ENCODE measurements around the gene ZNF768.

The ZNF768 gene

DNA sequence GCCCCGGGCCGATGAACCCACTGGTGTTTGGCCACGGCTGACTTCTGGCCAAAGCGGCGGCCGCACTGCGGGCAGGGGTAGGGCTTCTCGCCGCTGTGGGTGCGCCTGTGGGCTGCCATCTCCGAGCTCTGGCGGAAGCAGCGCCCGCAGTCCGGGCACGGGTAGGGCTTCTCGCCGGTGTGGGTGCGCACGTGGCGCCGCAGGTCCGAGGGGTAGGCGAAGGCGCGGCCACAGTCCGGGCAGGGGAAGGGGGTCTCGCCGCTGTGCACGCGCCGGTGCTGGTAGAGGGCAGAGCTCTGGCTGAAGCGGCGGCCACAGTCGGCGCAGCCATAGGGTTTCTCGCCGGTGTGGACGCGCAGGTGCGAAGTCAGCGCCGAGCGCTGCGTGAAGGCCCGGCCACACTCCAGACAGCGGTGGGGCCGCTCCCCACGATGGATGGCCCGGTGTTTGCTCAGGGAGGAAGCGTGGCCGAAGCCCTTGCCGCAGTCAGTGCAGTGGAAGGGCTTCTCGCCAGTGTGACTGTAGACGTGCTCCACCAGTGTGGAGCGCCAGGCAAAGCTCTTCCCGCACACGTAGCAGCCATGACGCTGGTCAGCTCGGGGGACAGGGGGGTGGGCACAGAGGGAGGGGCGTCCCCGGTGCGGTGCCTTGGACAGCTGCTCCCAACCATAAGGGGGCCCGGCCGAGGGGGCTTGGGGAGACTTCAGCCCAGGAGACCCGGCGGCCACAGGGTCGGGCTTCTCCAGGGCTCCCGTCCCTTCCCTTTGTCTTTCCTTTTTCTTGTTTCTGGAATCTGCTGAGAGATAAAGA is 29.2 kb upstream of the ZNF768 start:
- no peak overlapping the region for H3K4me3 ChIP-seq (ENCODE audit: low read depth, low read length)
- TF ChIP-seq, protein P1, sequence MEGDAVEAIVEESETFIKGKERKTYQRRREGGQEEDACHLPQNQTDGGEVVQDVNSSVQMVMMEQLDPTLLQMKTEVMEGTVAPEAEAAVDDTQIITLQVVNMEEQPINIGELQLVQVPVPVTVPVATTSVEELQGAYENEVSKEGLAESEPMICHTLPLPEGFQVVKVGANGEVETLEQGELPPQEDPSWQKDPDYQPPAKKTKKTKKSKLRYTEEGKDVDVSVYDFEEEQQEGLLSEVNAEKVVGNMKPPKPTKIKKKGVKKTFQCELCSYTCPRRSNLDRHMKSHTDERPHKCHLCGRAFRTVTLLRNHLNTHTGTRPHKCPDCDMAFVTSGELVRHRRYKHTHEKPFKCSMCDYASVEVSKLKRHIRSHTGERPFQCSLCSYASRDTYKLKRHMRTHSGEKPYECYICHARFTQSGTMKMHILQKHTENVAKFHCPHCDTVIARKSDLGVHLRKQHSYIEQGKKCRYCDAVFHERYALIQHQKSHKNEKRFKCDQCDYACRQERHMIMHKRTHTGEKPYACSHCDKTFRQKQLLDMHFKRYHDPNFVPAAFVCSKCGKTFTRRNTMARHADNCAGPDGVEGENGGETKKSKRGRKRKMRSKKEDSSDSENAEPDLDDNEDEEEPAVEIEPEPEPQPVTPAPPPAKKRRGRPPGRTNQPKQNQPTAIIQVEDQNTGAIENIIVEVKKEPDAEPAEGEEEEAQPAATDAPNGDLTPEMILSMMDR (IDR thresholded peaks at IDR 0.05; ENCODE audit: low read depth, low read length), result no peak

DNA sequence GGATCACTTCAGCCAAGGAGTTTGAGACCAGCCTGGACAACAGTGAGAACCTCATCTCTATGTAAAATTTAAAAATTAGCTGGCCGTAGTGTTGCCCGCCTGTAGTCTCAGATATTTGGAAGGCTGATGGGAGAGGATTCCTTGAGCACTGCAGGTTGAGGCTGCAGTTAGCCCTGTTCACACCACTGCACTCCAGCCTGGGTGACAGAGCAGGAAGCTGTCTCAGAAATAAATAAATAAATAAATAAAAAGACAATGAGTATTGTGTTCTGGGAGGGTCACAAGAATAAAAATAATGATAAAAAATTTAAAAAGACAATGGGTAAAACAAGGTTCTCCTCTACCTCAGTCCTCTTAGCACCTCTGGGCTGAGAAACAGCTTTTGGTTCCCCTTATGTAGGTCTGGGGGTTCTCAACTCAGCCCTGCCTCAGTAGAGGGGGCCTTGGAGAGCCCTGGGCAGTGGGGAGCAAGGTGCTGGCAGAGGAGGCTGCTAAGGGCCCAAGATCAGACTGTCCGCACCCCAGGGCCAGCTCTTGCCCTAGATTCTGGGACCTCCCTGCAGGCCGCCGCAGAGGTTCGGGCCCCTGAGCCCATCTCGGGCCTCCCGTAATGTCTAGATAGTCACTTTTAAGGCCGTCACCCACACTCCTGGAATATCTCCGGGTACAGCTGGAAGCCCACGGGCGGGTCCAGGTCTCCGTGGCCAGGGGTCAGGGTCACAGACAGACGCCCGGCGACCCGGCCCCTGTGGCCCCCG is 28.4 kb upstream of the ZNF768 start:
- no peak overlapping the region for H3K4me3 ChIP-seq (ENCODE audit: low read depth, low read length)
- TF ChIP-seq, protein P1 (IDR thresholded peaks at IDR 0.05; ENCODE audit: low read depth, low read length), result no peak

DNA sequence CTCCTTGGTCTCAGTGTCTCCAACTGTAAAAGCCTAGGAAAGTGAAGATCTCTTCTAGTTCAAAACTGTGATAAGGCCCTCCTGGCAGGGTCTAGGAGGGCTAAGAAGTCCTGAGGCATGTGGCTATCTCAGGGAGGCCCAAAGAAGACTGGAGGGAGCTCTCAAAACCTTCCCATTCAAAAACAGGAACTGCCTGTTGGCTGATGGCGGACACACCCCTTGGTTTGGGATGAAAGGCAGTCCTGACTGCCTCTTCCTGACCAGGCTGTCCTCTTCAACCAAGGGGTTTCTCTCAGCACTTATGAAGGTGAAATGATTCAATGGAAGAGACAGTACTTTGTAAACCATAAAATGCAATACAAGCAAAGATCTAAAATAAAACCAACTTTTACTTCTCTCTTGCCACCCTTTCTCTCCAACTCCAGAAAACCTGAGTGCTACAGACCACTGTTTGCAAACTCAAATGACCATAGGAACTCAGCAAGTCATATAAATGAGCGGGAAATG is 27.1 kb upstream of the ZNF768 start:
- no peak overlapping the region for H3K4me3 ChIP-seq (ENCODE audit: low read depth, low read length)
- TF ChIP-seq, protein P1 (IDR thresholded peaks at IDR 0.05; ENCODE audit: low read depth, low read length), result no peak

DNA sequence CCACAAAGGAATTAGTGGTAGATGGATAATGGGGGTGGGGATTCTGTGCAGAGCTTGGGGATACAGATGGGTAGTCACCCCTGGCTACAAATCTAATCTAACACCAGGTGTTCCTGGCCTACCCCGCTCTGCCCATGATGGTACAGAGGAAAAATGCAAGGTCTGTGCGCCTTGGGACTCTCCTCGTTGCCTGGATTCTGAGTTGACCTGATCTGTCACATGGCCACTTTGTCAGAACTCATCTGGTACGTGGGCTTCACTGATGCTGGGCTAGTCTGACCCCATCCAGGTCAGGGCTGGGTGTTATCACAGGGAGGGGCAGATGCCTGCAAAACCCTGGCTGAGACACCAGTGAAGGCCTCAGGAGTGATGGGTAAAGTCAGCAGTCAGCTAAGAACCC is 26.6 kb upstream of the ZNF768 start:
- H3K4me3 ChIP-seq (ENCODE audit: low read depth, low read length), result no peak overlapping the region
- TF ChIP-seq, protein P1 (IDR thresholded peaks at IDR 0.05; ENCODE audit: low read depth, low read length), result no peak

DNA sequence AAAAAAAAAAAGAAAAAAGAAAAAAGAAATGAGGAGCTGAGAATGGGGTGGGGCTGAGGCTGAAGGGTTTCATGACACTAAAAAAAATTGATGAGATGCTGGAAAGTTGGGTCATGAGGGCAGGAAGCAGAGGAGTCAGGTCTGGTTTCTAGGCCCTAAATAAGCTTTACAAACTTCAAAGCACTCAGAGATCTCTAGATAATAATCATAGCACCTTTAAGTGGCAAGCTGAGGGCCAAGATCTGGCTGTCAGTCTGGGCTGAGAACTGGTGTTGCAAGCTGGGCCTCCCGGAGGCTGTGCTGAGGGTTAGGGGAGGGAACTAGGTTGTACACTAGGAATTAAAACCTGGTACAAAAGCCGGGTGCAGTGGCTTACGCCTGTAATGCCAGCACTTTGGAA is 25.4 kb upstream of the ZNF768 start:
- no peak overlapping the region for H3K4me3 ChIP-seq (ENCODE audit: low read depth, low read length)
- TF ChIP-seq, protein P1 (IDR thresholded peaks at IDR 0.05; ENCODE audit: low read depth, low read length), result no peak

DNA sequence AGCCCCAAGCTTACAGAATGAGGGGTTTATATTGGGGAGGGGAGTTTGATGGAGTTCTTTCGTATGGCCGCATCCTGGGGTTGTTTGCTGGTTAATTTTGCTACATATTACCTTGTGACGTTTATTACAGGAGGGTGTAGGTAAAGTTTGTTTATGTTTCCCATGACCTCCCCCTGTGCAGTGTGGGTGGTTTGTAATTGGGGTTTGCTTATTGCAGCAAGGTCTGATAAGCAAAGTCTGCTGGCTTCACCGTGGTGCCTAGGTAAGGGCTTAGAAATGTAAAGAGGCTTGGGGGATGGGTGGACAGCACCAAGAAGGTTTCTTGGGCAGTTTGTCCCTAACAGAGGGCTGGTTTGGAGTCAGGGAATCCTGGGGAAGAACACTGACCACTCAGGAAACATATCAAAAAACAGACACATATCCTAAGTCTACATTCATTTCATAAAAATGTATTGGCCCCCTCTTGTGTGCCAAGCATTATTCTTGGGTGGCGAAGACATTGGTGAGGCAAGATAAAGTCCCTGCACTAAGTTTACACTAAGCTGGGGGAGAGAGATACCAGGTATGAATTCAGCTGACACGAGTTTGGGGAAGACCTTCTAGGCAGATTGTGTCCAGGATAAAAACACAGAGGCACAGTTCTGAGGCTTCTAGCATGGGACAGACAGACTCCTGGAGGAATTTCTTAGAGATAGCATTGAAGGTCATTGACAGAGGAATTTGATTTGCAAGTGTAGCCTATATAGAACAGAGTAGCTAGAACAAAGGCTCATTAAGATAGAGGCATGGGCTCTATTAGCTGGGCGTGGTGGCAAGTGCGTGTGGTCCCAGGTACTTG is 22.3 kb upstream of the ZNF768 start:
- H3K4me3 ChIP-seq (ENCODE audit: low read depth, low read length), result no peak overlapping the region
- TF ChIP-seq, protein P1 (IDR thresholded peaks at IDR 0.05; ENCODE audit: low read depth, low read length), result no peak
